GM18873 (cell line): ENCODE data around the gene RIMBP2.

Experiments
- ATAC-seq: cut with Tn5 transposase; IDR thresholded peaks from one replicate; pipeline ENCODE4 v1.9.1; 2021; ENCODE audit warnings: mild to moderate bottlenecking, moderate library complexity, moderate number of reproducible peaks; ENCODE audit not compliant: unreplicated experiment, low FRiP score

Gene RIMBP2

GRCh38 chr12:130413909-130414308 lies 302.2 kb downstream of the RIMBP2 start:
- ATAC-seq: no peak

GRCh38 chr12:130412384-130412783 lies 303.7 kb downstream of the RIMBP2 start:
- no peak for ATAC-seq

- no peak for ATAC-seq
Measured at GRCh38 chr12:130405332-130405731, 310.8 kb downstream of the RIMBP2 start.

- ATAC-seq: no peak
Measured at GRCh38 chr12:130401703-130402102, 314.4 kb downstream of the RIMBP2 start.

GRCh38 chr12:130398100-130398848 lies 317.8 kb downstream of the RIMBP2 start:
- no peak for ATAC-seq

GRCh38 chr12:130396667-130397066 lies 319.4 kb downstream of the RIMBP2 start:
- no peak for ATAC-seq

- no peak for ATAC-seq
Measured at GRCh38 chr12:130394906-130395305, 321.2 kb downstream of the RIMBP2 start.

GRCh38 chr12:130391186-130391585 lies 324.9 kb downstream of the RIMBP2 start:
- no peak for ATAC-seq

- ATAC-seq: no peak
Measured at GRCh38 chr12:130385193-130385592, 330.9 kb downstream of the RIMBP2 start.

GRCh38 chr12:130384234-130384633 lies 331.9 kb downstream of the RIMBP2 start:
- ATAC-seq: no peak

GRCh38 chr12:130382818-130383217 lies 333.3 kb downstream of the RIMBP2 start:
- no peak for ATAC-seq

GRCh38 chr12:130375296-130376287 lies 340.5 kb downstream of the RIMBP2 start:
- no peak for ATAC-seq

- ATAC-seq: no peak
Measured at GRCh38 chr12:130374083-130374482, 342.0 kb downstream of the RIMBP2 start.

- ATAC-seq: no peak
Measured at GRCh38 chr12:130372936-130373335, 343.2 kb downstream of the RIMBP2 start.

- no peak for ATAC-seq
Measured at GRCh38 chr12:130371296-130371695, 344.8 kb downstream of the RIMBP2 start.

GRCh38 chr12:130369816-130370215 lies 346.3 kb downstream of the RIMBP2 start:
- ATAC-seq: no peak

GRCh38 chr12:130367523-130367922 lies 348.6 kb downstream of the RIMBP2 start:
- ATAC-seq: no peak

- no peak for ATAC-seq
Measured at GRCh38 chr12:130367003-130367402, 349.1 kb downstream of the RIMBP2 start.

GRCh38 chr12:130366159-130366558 lies 349.9 kb downstream of the RIMBP2 start:
- no peak for ATAC-seq

- ATAC-seq: no peak
Measured at GRCh38 chr12:130364578-130364977, 351.5 kb downstream of the RIMBP2 start.

- no peak for ATAC-seq
Measured at GRCh38 chr12:130362060-130362459, 354.0 kb downstream of the RIMBP2 start.
